Aorta (tissue), 5 donors: ENCODE data around the gene FBF1. TPM values are rescaled to one million over a fixed set of nuclear protein-coding genes. Genes with fewer than 3 reads are reported as not detected.

Source experiments
- ATAC-seq: fragments of 200-7000 bp; cut with Tn5 transposase; one replicate; pipeline ENCODE4 v1.9.1; 2022; ENCODE audit warnings: moderate library complexity; ENCODE audit not compliant: low FRiP score
- DNase-seq, 2 donors: peaks; one replicate each; pipeline ENCODE4 v3.0.0-alpha.2; 2020
- H3K27ac ChIP-seq, 2 donors: one replicate each; pipeline ENCODE4 v1.5.1; 2013; ENCODE audit warnings: low read length in 2 of 2, mild to moderate bottlenecking in 2 of 2, moderate library complexity in 2 of 2, control low read depth in 1 of 2, inconsistent platforms in 1 of 2, low read depth in 1 of 2
- H3K27me3 ChIP-seq, 2 donors: one replicate each; pipeline ENCODE4 v1.6.1; 2013; ENCODE audit warnings: control low read depth in 1 of 2, low read length in 1 of 2, mild to moderate bottlenecking in 1 of 2, moderate library complexity in 1 of 2; ENCODE audit not compliant: insufficient read depth in 2 of 2, control insufficient read depth in 1 of 2
- H3K36me3 ChIP-seq, 2 donors: one replicate each; pipeline ENCODE4 v1.6.1; 2013; ENCODE audit warnings: control low read depth in 1 of 2, low read length in 1 of 2, mild to moderate bottlenecking in 1 of 2; ENCODE audit not compliant: insufficient read depth in 2 of 2, control insufficient read depth in 1 of 2
- H3K4me1 ChIP-seq, 2 donors: one replicate each; pipeline ENCODE4 v1.6.1; 2013; ENCODE audit warnings: low read length in 2 of 2, control low read depth in 1 of 2, mild to moderate bottlenecking in 1 of 2, moderate library complexity in 1 of 2; ENCODE audit not compliant: insufficient read depth in 2 of 2, control insufficient read depth in 1 of 2
- H3K4me3 ChIP-seq, 2 donors: one replicate each; pipeline ENCODE4 v1.5.1; 2013; ENCODE audit warnings: low read length in 2 of 2, control low read depth in 1 of 2, mild to moderate bottlenecking in 1 of 2
- H3K9me3 ChIP-seq: one replicate; pipeline ENCODE4 v1.6.1; 2013; ENCODE audit warnings: mild to moderate bottlenecking, low read length; ENCODE audit not compliant: control insufficient read depth
- WGBS, 2 donors: extraction: QIAGEN DNeasy Blood & Tissue Kit; methylation state at CpG; one replicate each; pipeline ENCODE4 v1.1.7; 2013; 5-methylcytosine and 5-hydroxymethylcytosine counted together
- intact Hi-C, 2 donors: fragments of 100-400 bp; cut with DNase I; formaldehyde crosslinking; loops; one replicate each; pipeline versions ENCODE4 v1.14.2 to v1.15.0; 2022
- polyA plus RNA-seq, 2 donors: library from polyadenylated mRNA; stranded (reverse); fragments of 200-250 nt; gene quantifications; one replicate each; pipeline ENCODE4 v1.2.3, GENCODE V29; 2013
- total RNA-seq, 2 donors: library from RNA; stranded (reverse); fragmentation: NEBNext Ultra II Directional; extraction: Animal tissue kit (Norgen Biotek cat#: 25700); gene quantifications; one replicate each; pipeline ENCODE4 v1.2.1, GENCODE V29; 2021
- donor health status: healthy with polysubstance abuse.
- donor health status: Bipolar disorder and iron deficiency.
- donor health status: DM: no; HTN: no; CAD: no.
- donor health status: DM: no; HTN: no; CAD: no.
- donor health status: DM: yes; HTN: yes; CAD: no.

Gene FBF1
- total and polyA plus RNA-seq, 4 donors, result 1.0 to 21.6 (median 8.8) TPM

DNA sequence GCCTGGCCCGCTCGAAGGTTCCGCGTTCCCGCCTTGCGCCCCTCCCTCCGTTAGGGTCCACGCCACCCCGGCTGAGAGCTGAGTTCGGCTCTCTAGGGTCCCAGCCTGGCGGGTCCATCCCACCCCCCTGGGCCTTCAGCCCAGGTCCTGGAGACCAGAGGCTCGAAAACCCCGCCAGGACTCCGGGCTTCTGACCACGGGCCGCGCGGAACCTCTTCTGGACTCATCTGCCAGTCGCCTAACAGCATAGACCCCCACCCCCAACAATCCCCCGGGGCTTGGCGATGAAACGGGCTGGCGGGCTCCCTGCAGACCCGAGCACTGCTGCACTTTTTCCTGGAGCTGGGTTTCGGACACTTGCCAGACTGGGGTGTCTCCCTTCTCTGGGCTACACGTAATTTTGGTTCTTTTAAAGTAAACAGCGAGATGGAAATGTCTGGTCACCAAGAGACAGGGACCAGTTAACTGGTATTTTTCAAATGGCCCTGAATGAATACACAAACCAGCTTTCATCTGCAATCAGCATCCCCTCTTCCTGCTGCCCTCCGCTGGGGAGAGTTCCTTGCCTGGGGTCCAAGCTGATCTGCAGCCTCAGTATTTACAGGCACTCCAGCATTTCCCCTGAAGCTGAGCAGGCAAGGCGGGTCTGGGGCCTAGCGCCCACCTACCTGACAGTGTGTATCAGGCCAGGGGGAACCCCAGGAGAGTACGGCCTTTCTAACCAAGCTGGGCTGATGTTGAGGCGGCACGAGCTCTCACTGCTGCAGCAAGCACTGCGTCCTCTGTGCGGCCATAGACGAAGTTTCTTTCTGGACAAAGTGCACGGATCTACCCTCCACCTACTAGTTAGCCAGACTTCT, 43.5 kb downstream of the FBF1 start:
- intact Hi-C loops, result no loop called here
- peak overlapping the region; percentile 6 to 35 for H3K27ac ChIP-seq
- peak overlapping the region in 1 of 2 donors; percentile 69 for H3K4me3 ChIP-seq
- no peaks in the 10 kb centered on the region for H3K9me3 ChIP-seq
- DNase-seq (peak in 1 of 2 donors; percentile 48), ATAC-seq (no peak)
- H3K27me3 ChIP-seq, result no peaks in the 10 kb centered on the region
- WGBS, 2 donors, result 39 to 41% methylated on average over 30 to 37 of the region's 37 CpGs
- peaks cover 0 to 3% of the 10 kb centered on the region in 2 donors for H3K36me3 ChIP-seq
- no peaks in the 10 kb centered on the region for H3K4me1 ChIP-seq

DNA sequence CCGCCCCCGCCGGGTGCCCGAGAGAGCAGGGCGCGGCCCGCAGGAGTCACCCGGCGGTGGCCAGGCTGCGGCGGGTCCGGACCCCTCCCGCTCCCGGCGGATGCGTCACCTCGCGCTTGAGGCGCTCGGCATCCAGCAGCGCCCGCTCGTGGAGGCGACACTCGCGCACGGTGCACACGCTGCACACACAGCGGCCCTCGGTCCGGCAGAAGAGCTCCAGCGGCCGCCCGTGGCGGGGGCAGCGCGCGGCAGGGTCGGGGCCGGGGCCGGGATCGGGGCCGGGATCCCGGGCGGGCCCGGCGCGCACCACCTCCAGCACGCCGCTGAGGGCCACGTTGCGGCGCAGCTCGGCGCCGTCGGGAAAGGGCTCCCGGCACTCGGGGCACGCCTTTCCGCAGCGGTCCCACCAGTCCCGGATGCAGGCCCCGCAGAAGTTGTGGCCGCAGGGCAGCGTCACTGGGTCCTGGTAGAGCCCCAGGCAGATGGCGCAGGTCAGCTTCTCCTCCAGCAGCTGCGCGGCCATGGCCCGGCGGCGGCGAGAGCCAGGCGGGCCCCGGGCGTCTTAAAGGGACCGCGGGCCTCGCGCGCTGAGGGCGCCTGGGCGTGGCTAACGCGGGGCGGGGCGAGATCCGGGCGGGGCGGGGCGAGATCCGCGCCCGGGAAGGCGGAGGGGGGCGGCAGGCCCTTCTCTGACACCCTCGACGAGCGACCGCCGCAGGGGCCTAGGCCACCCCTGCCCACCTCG, 44.3 kb downstream of the FBF1 start, which contains the start of gene TRIM65:
Gene TRIM65 (minus strand): TSS at position 537 of the 745 bp plus-strand sequence. CDS start 14 bp downstream, at position 523.
- peaks cover 0 to 2% of the 10 kb centered on the region in 2 donors for H3K36me3 ChIP-seq
- peak; percentile 92 to 97 for DNase-seq

DNA sequence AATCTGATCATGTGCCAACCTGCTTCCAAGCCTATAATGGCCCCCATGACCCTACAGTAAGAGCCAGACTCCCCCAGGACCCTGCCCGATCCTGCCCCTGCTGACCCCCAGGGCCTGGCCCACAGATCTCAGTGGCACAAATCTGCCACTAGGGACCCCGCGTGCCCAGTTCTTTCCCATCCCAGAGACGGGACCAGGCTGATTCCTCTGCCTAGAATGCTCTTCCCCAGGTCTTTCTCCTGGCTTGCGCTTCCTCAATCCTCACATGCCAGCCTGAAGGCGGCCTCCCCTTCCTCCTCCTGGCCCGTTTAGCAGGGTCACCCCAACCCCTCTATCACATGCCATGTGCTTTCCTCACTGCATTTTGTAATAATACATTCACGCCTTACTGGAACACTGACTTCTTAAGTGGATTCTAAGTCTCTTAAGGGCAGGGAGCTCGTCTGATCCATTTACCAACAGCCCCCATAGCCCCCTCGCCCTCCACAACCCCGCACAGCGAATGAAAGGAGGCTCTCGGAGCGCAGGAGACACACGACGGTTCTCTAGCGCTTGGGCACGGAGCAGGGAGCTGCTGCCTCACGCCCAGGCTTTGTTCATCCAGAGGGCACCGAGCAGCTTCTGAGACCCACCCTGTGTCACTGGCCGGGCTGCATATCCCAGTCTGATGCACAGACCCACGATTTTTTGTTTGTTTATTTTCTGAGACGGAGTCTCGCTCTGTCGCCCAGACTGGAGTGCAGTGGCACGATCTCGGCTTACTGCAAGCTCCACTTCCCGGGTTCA, 45.3 kb downstream of the FBF1 start:
- DNase-seq (no peak), ATAC-seq (no peak)
- Histone ChIP-seq H3K27me3 (no peaks in the 10 kb centered on the region), H3K9me3 (no peaks in the 10 kb centered on the region), H3K27ac (no peak overlapping the region), H3K4me3 (no peak overlapping the region), H3K4me1 (no peaks in the 10 kb centered on the region), H3K36me3 (peaks cover 0 to 1% of the 10 kb centered on the region in 2 donors)
- WGBS, 2 donors, result 32 to 35% methylated on average over 28 of the region's 28 CpGs
- intact Hi-C loops, result loop anchor here in 1 of 2 donors (1.0 kb wide), 1 partner anchor 40 kb away; the partner anchor contains the start of gene WBP2

More for the DNA sequence above, 44.3 kb downstream of the FBF1 start, which contains the start of gene TRIM65:
- Histone ChIP-seq H3K27ac (peak within 1 kb of the TSS; percentile 6 to 82), H3K27me3 (no peaks in the 10 kb centered on the region), H3K9me3 (no peaks in the 10 kb centered on the region), H3K4me1 (no peaks in the 10 kb centered on the region), H3K4me3 (peak within 1 kb of the TSS; percentile 69 to 84)
- intact Hi-C loops, result loop anchor here in 1 of 2 donors (1.0 kb wide), 1 partner anchor 41 kb away; the partner anchor contains the start of gene WBP2
- 0% methylated on average over 55 to 102 of the region's 102 CpGs for WGBS, 2 donors
- ATAC-seq, result peak; percentile 88

DNA sequence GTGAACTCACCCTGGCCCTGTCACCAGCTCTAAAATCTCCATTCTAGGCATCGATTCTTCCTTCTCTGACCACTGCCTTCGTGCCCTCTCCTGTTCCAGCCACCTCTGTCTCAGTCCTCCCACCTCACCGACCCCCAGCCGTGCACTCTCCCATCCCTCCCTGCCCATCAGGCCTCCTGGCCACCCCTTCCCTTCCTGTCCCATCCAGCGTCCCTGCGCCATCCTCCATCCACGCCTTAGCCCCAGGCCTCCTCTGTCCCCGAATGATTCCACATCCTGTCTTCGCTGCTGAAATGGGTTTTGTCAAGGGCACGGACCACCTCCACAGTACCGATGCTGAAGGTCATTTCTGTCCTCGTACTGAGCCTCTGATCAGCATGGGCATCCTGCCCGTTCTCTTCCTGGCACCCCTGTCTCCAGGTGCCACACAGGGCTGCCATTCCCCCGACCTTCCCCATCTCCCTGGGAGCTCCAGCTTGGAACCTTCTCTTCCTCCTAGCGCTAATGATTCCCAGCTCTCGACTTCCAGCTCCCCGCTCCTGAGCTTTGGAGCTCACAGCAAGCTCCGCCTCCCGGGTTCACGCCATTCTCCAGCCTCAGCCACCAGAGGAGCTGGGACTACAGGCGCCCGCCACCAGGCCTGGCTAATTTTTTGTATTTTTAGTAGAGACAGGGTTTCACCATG, 46.7 kb downstream of the FBF1 start:
- H3K27me3 ChIP-seq, result no peaks in the 10 kb centered on the region
- no peak for DNase-seq
- H3K4me1 ChIP-seq, result no peaks in the 10 kb centered on the region
- H3K36me3 ChIP-seq, result peaks cover 0 to 1% of the 10 kb centered on the region in 2 donors
- no peaks in the 10 kb centered on the region for H3K9me3 ChIP-seq
- ATAC-seq, result no peak
- no peak overlapping the region for H3K27ac ChIP-seq
- intact Hi-C loops, result loop anchor here in 1 of 2 donors (5.0 kb wide), 1 partner anchor 47 kb away; no protein-coding TSS in a partner anchor
- 74 to 82% methylated on average over 22 of the region's 22 CpGs for WGBS, 2 donors
- H3K4me3 ChIP-seq, result no peak overlapping the region

DNA sequence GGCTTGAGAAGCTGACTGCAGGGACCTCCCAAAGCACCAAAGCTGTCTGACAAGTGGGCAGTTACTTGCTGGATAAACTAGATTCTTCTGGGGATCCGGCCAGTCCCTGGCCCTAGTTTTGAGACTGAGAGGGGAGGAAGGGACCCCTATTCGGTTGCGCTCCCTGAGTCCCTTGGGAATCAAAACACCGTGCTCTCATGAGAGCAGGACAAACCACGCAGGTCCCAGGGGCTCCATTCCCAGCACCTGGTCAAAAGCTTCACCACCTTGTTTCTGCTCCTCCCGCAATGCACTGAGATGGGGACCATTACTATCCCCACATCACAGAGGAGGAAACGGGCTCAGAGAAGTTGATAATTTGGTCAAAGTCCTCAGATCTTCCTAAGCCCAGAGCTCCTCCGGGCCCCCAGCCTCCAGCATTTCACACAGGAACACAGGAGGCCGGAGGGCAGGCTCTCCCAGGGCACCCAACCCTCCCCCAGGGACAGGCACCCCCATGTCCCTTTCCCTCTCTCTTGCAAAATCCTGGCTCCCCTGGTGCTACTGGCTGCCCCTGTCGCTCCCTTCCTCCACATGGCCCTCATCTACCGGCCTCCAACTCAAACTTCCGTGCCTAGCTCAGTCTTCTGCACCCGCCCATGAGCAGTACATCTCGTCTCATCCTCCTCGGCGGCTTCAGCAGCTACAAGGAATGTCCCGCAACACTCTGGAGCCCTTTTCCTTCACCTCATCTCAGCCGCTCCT, 47.4 kb downstream of the FBF1 start:
- Histone ChIP-seq H3K4me3 (no peak overlapping the region), H3K27me3 (no peaks in the 10 kb centered on the region), H3K27ac (no peak overlapping the region), H3K36me3 (peaks cover 0 to 1% of the 10 kb centered on the region in 2 donors), H3K9me3 (no peaks in the 10 kb centered on the region), H3K4me1 (no peaks in the 10 kb centered on the region)
- WGBS, 2 donors, result 87 to 91% methylated on average over 18 of the region's 18 CpGs
- intact Hi-C loops, result loop anchor here in 1 of 2 donors (5.0 kb wide), 1 partner anchor 46 kb away; no protein-coding TSS in a partner anchor
- no peak for ATAC-seq
- no peak for DNase-seq

DNA sequence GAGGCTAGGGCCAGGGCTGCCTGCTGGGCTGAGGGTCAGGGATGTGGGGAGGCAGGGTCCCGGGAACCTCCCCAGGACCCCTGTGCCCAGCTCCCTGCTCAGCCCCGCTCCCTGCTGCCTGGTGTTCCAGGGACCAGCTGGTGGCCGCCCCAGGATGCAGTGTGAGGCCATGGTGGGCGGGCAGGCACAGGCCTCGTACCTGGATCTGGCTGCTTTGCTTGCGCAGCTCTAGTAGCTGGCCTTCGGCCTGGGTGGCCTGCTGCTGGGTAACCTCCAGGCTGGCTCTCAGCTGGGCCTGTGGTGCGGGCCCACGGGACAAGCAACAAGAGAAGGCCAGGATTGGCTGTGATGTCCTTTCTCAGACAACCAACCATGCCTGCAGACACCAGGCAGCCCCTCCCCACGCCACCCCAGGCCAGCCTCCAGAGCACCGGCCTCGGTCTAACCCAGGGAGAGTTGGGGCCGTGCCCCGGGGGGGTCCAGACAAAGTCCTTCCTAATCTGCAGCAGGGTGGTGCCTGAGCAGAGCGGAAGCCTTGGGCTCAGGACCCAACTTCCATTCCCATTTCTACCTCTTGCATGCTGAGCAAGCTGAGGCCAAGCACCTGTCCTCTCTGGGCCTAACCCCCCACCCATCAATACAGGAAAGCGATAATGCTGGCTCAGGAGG, 48.2 kb downstream of the FBF1 start:
- H3K9me3 ChIP-seq, result no peaks in the 10 kb centered on the region
- DNase-seq (peak in 1 of 2 donors; percentile 40), ATAC-seq (no peak)
- H3K4me1 ChIP-seq, result no peaks in the 10 kb centered on the region
- intact Hi-C loops, result loop anchor here in 1 of 2 donors (5.0 kb wide), 1 partner anchor 45 kb away; no protein-coding TSS in a partner anchor
- H3K27me3 ChIP-seq, result no peaks in the 10 kb centered on the region
- no peak overlapping the region for H3K27ac ChIP-seq
- 80% methylated on average over 15 to 16 of the region's 16 CpGs for WGBS, 2 donors
- H3K4me3 ChIP-seq, result no peak overlapping the region
- peaks cover 0 to 1% of the 10 kb centered on the region in 2 donors for H3K36me3 ChIP-seq
